ENCODE results near the gene SLC16A9.
A peak's percentile ranks its signal among the peaks of the same experiment; 100 is the strongest.

SLC16A9 gene

GRCh38 chr10:59687657-59688056 lies 22.0 kb downstream of the SLC16A9 start:
- CTCF ChIA-PET: no interaction called here
- Histone ChIP-seq H3K4me1 (ENCODE audit: control insufficient read depth, insufficient read depth, low read length) (no peaks in the 10 kb centered on the region), H3K4me3 (ENCODE audit: low read depth, low read length) (no peak overlapping the region), H3K27ac (ENCODE audit: extremely low read depth, low read depth, low read length) (no peak overlapping the region), H3K36me3 (ENCODE audit: control insufficient read depth in 2 of 2, insufficient read depth in 1 of 2, low read length in 2 of 2) (peaks cover 0 to 4% of the 10 kb centered on the region in 2 experiments; a peak in 1 of 3 replicates), H3K9me3 (ENCODE audit: control insufficient read depth, insufficient read depth, low read depth, low read length) (no peaks in the 10 kb centered on the region)
- POLR2A ChIA-PET: no interaction called here
- no peak for TF ChIP-seq GLIS1 (tag by site-specific recombination; IDR thresholded peaks at IDR 0.05)
- peak; percentile 54 for TF ChIP-seq ZFHX2 (tag by site-specific recombination; conservative IDR thresholded peaks at IDR 0.05)
- TF ChIP-seq, protein P1, sequence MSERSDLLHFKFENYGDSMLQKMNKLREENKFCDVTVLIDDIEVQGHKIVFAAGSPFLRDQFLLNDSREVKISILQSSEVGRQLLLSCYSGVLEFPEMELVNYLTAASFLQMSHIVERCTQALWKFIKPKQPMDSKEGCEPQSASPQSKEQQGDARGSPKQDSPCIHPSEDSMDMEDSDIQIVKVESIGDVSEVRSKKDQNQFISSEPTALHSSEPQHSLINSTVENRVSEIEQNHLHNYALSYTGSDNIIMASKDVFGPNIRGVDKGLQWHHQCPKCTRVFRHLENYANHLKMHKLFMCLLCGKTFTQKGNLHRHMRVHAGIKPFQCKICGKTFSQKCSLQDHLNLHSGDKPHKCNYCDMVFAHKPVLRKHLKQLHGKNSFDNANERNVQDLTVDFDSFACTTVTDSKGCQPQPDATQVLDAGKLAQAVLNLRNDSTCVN (tag by site-specific recombination; optimal IDR thresholded peaks at IDR 0.05): no peak
- TF ChIP-seq ZSCAN30 (tag by site-specific recombination; IDR thresholded peaks at IDR 0.05): no peak
- TF ChIP-seq ZNF140 (tag by site-specific recombination; IDR thresholded peaks at IDR 0.05): peak; percentile 22; the same call in 1 of the 2 replicates
- TF ChIP-seq ZNF548 (tag by site-specific recombination; IDR thresholded peaks at IDR 0.05): no peak
- no peak for TF ChIP-seq ZNF830 (tag by site-specific recombination; IDR thresholded peaks at IDR 0.05; ENCODE audit: low read depth)
- no peak for TF ChIP-seq ZFP69B (tag by site-specific recombination; IDR thresholded peaks at IDR 0.05)
- TF ChIP-seq, protein P2, sequence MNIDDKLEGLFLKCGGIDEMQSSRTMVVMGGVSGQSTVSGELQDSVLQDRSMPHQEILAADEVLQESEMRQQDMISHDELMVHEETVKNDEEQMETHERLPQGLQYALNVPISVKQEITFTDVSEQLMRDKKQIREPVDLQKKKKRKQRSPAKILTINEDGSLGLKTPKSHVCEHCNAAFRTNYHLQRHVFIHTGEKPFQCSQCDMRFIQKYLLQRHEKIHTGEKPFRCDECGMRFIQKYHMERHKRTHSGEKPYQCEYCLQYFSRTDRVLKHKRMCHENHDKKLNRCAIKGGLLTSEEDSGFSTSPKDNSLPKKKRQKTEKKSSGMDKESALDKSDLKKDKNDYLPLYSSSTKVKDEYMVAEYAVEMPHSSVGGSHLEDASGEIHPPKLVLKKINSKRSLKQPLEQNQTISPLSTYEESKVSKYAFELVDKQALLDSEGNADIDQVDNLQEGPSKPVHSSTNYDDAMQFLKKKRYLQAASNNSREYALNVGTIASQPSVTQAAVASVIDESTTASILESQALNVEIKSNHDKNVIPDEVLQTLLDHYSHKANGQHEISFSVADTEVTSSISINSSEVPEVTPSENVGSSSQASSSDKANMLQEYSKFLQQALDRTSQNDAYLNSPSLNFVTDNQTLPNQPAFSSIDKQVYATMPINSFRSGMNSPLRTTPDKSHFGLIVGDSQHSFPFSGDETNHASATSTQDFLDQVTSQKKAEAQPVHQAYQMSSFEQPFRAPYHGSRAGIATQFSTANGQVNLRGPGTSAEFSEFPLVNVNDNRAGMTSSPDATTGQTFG (tag by site-specific recombination; IDR thresholded peaks at IDR 0.05; ENCODE audit: borderline replicate concordance): no peak
- TF ChIP-seq ZNF341 (tag by site-specific recombination; IDR thresholded peaks at IDR 0.05; ENCODE audit: low read depth): no peak
- no peak for TF ChIP-seq ZNF202 (tag by site-specific recombination; IDR thresholded peaks at IDR 0.05; ENCODE audit: borderline replicate concordance)
- TF ChIP-seq, protein P3, sequence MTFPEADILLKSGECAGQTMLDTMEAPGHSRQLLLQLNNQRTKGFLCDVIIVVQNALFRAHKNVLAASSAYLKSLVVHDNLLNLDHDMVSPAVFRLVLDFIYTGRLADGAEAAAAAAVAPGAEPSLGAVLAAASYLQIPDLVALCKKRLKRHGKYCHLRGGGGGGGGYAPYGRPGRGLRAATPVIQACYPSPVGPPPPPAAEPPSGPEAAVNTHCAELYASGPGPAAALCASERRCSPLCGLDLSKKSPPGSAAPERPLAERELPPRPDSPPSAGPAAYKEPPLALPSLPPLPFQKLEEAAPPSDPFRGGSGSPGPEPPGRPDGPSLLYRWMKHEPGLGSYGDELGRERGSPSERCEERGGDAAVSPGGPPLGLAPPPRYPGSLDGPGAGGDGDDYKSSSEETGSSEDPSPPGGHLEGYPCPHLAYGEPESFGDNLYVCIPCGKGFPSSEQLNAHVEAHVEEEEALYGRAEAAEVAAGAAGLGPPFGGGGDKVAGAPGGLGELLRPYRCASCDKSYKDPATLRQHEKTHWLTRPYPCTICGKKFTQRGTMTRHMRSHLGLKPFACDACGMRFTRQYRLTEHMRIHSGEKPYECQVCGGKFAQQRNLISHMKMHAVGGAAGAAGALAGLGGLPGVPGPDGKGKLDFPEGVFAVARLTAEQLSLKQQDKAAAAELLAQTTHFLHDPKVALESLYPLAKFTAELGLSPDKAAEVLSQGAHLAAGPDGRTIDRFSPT (tag by site-specific recombination; IDR thresholded peaks at IDR 0.05): no peak
- TF ChIP-seq EGR2 (tag by site-specific recombination; IDR thresholded peaks at IDR 0.05; ENCODE audit: low read depth): 0 out of 2 replicates have a peak, but pooled peaks have one; percentile 19
- TF ChIP-seq ZNF776 (tag by site-specific recombination; IDR thresholded peaks at IDR 0.05; ENCODE audit: borderline replicate concordance): no peak
- TF ChIP-seq, protein P4, sequence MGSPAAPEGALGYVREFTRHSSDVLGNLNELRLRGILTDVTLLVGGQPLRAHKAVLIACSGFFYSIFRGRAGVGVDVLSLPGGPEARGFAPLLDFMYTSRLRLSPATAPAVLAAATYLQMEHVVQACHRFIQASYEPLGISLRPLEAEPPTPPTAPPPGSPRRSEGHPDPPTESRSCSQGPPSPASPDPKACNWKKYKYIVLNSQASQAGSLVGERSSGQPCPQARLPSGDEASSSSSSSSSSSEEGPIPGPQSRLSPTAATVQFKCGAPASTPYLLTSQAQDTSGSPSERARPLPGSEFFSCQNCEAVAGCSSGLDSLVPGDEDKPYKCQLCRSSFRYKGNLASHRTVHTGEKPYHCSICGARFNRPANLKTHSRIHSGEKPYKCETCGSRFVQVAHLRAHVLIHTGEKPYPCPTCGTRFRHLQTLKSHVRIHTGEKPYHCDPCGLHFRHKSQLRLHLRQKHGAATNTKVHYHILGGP (tag by site-specific recombination; IDR thresholded peaks at IDR 0.05): no peak

DNA sequence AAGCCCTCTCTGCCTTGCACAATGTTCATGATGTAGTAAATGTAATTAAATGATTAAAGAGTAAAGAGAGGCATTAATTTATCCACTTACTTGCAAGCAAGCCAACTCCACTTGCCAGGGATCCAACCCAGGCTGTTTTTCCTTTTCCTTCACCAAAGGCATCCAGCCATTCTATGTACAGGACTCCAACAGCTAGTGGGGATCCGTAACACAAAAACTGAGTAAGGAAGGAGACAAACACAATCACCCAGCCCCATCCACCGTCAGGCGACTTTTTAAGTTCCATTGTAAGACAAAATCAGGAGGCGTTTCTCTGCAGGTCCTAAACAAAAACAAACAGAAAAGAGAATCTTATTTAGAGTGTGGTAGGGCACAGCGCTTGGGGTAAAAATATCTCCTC lies 25.6 kb downstream of the SLC16A9 start:
- ChIA-PET CTCF (no interaction called here), POLR2A (no interaction called here)
- Histone ChIP-seq H3K4me1 (ENCODE audit: control insufficient read depth, insufficient read depth, low read length) (no peaks in the 10 kb centered on the region), H3K27ac (ENCODE audit: extremely low read depth, low read depth, low read length) (no peak overlapping the region), H3K36me3 (ENCODE audit: control insufficient read depth in 2 of 2, insufficient read depth in 1 of 2, low read length in 2 of 2) (peaks cover 0 to 4% of the 10 kb centered on the region in 2 experiments; a peak in 1 of 3 replicates), H3K4me3 (ENCODE audit: low read depth, low read length) (no peak overlapping the region), H3K9me3 (ENCODE audit: control insufficient read depth, insufficient read depth, low read depth, low read length) (no peaks in the 10 kb centered on the region)
- TF ChIP-seq, protein P5, sequence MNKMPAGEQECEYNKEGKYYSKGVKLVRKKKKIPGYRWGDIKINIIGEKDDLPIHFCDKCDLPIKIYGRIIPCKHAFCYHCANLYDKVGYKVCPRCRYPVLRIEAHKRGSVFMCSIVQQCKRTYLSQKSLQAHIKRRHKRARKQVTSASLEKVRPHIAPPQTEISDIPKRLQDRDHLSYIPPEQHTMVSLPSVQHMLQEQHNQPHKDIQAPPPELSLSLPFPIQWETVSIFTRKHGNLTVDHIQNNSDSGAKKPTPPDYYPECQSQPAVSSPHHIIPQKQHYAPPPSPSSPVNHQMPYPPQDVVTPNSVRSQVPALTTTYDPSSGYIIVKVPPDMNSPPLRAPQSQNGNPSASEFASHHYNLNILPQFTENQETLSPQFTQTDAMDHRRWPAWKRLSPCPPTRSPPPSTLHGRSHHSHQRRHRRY (tag by site-specific recombination; IDR thresholded peaks at IDR 0.05): no peak
- TF ChIP-seq ZNF596 (tag by site-specific recombination; IDR thresholded peaks at IDR 0.05): no peak
